HG02588 (cell line): ENCODE measurements around the gene TTC9C.
"Not testable (repeated sequence)": the region's sequence is repeated elsewhere in the genome, so short reads cannot be mapped to it uniquely, and the experiment has no call there.

Experiments used
- ATAC-seq: cut with Tn5 transposase; IDR thresholded peaks from one replicate; pipeline ENCODE4 v1.9.1; 2021; ENCODE audit warnings: mild to moderate bottlenecking, moderate library complexity; ENCODE audit not compliant: unreplicated experiment

The TTC9C gene

DNA sequence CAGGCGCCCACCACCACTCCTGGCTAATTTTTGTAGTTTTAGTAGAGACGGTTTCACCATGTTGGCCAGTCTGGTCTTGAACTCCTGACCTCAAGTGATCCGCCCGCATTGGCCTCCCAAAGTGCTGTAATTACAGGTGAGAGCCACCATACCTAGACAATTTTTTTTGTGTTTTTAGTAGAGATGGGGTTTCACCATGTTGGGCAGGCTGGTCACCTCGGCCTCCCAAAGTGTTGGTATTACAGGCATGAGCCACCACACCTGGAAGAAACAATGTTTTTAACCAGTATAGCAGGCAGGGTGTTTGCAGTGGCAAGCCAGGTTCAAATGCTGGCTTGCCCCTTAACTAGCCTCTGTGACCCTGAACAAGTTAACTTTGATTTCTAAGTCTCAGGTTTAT, 21.6 kb downstream of the TTC9C start:
- not testable (repeated sequence) for ATAC-seq

DNA sequence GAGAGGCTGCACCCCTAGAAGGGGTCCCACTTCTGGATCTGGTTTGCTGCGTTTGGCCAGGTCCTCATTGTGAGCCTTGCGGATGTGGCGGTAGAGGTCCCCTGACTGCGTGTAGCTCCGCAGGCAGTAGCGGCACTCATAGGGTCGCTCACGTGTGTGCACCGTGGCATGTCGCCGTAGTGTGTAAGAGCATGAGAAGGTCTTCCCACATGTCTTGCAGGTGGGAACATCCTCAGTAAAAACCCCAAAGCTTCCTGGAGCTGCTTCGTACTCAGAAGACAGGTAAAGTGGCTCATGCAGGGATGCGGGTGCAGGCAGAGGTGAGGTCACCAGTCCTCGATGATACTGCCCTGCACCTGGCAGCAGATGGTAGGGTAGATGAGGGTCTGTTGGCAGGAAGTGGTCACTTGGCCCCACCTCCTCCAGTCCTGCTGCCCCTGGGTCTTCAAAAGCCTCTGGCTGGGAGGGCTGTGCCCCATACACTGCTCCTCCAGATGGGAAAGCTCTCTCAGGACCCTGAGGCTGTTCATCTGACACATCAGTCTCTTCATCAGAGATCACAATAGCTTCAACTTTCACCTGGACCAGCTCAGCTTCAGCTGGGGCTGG, 24.0 kb downstream of the TTC9C start:
- no peak for ATAC-seq

DNA sequence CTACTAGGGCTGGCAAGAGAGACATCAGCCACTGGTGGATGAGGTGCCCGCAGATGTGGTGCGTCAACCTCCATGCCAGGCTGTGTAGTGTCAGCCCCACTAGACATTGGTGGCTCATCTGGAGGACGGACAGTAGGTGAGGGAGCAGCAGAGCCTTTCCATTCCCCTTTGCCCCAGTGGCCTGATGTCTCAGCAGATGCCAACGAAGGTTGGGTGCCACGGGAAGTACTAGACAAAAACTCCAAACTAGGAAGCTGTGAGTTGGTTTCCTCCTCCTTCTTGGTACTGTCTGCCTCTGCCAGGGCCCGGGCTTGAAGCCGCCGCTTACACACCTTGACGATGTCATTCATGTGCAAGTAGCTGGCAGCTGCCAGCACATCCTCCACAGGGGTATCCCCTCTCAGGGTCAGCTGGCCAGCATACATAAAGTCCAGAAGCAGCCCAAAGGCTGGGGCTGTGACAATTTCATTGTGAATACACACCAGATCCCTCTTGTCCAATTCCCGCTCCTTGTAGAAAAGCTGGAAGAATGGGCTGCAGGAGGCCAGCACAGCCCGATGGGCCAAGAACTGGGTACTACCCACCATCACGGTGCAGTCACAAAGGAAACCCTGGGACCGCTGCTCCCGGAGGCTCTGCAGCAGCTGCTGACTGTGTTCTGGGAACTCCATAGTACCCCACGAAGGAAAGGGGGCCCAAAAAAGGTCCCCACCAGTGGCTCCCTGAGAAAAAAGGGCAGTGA, 24.9 kb downstream of the TTC9C start:
- ATAC-seq, result no peak

DNA sequence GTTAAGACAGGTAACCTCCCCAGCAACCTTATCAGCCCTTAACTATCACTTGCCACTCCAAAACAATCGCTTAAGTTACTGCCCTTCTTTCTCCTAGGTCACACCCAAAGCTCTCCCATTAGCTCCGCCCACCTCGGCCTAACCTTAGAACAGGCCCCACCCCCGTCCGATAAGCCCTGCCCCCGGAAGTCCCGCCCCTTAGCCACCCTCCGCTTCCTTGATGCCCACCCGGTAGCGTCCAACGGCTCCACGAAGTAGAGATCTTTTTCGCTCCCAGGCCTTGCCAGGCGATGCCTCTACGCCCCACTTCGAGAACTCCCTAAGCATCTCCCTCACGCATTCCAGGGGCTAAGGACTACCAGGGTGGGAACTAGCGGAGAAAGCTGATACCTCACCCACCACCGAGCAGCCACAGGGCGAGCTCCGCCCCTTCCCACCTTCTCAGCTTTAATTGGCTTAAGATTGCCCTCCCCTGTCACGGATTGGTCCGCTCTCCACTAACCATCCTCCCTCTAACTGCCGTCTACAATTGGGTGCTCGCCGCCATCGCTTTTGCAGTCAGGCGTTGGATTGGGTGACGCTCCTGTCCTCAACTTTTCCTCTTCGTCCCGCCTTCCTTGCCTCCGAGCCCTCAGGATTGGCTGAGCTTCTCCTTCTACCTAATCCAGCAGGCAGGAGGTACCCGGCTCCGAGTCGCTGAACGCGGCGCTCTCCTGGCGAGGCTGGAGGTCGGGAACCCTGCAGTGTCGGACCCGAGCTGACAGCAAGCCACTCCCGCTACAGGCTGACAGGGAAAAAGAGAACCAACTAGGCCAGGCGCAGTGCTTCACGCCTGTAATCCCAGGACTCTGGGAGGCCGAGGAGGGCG, 25.7 kb downstream of the TTC9C start, which contains the start of gene ZBTB3:
TSS of gene ZBTB3 (minus strand) at position 425 of the 868 bp plus-strand sequence. CDS start 496 bp downstream, outside the sequence.
- peak; percentile 89 for ATAC-seq

DNA sequence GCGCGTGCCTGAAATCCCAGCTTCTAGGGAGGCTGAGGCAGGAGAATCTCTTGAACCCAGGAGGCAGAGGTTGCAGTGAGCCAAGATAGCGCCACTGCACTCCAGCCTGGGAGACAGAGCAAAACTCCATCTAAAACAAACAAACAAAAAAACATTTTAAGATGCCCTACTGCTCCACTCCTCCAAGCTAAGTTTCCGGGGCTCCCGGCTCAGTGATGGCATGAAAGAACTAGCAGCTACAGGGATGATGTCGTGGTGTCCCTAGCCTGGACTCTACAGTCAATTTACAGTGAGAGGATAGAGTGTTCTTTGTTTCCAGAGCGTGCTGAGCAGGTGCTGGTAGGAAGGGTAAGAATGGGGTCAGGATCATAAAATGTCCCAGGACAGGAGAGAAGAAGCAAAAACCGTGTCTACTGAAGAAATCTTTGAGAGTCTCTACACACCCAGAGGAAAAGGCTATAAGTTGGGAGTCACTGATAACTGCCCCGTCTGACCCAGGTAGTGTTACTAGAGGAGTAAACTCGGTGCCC, 26.9 kb downstream of the TTC9C start:
- ATAC-seq, result no peak

DNA sequence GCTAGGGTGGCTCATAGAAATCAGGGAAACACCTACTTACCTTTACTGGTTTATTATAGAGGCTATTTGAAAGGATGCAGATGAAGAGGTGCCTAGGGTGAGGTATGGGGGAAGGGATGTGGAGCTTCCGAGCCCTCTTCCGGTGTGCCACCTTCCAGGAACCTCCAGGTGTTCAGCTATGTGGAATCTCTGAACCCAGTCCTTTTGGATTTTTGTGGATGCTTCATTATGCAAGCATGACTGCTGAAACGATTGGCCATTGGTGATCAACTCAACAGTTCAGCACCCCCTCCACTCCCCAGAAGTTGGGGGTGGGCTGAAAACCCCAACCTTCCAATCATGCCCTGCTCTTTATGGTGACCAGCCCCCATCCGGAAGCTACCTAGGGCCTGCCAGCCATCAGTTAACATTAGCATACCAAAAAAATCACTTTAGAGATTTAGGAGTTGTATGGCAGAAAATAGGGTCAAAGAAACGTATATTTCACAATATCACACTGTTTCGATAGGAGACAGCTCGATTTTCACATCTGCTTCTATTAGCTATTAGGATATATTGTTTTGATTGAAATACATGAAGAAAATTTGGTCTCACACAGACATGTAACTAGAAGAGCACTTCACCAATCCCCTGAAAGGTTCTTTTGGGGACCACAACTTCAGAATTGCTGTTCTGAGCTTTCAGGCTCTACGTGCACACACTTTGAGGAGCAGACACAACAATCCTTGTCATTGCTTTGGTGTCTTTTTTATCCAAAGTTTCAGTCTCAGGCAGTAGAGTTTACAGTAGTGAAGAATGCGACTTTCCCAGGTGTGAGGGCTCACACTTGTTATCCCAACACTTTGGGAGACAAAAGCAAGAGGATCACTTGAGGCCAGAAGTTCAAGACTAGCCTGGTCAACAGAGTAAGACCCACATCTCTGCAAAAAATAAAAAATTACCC, 29.8 kb downstream of the TTC9C start:
- ATAC-seq, result no peak

DNA sequence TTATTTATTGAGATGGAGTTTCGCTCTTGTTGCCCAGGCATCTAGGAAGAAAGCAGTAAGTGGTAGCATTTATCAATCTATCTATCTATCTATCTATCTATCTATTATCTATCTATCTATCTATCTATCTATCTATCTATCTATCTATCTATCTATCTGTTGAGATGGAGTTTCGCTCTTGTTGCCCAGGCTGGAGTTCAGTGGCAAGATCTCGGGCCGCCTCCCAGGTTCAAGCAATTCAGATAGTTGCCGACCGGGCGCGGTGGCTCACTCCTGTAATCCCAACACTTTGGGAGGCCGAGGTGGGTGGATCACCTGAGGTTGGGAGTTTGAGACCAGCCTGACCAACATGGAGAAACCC, 32.6 kb downstream of the TTC9C start:
- ATAC-seq, result not testable (repeated sequence)

DNA sequence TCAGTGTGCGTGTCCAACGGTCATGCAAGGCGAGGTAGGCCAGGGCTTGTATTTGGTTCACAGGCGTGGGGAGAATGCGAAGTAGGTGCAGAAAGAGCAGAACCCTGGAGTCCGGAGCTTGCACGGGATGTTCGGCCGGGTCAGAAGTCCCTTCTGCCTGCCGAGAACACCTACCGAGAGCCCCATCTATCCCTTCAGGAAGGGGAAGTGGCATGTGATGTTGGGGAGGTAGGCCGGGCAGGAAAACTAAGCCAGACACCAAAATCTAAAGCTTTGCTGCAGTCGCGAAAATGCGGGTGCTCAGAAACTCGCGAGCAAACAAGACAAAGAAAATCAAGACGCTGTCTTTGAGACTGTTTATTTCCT, 42.5 kb downstream of the TTC9C start:
- peak; percentile 6 for ATAC-seq

DNA sequence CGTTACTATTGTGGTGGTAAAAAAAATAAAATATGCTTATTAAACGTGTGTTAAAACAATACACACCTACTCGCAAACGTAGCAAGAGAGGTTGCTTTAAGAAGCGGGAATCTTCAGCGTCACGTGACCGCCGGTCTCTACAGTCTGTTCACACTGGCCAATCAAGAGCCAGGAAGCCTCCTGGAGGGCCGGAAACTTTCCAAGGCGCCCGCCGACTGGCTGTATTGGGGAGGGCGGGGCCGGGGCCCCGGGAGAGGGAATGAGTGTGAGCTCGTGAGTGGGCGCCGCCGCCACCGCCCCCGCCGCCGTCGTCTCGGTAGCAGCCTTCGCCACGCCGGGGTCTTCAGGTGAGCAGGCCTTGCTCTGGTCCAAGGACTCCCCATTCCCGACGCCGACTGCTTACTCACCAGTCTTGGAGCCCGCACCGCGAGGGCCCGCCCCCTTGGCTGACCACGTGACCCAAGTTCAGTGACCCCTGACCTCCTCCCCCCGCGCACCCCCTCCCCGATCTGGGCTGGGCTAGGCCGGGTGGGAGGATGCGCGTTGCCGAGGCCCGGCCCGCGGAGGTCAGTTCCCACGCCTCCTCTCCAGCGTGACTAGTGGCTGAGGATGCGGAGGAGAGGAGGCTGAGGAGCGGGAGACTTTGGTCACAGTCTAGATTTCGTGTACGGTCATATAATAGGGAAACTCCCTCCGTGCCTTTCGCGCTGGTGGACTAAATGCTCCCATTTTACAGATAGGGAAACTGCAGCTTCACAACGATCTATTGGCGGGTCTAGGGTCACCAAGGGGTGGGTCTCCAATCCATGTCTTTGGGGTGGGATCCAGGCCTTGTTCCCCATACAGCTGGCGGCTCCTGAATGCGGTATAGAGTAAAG, 43.1 kb downstream of the TTC9C start, which contains the start of gene TAF6L:
TSS of gene TAF6L (plus strand) at position 253 of the 878 bp plus-strand sequence. CDS start 4,388 bp downstream, outside the sequence.
- ATAC-seq, result peak; percentile 82

DNA sequence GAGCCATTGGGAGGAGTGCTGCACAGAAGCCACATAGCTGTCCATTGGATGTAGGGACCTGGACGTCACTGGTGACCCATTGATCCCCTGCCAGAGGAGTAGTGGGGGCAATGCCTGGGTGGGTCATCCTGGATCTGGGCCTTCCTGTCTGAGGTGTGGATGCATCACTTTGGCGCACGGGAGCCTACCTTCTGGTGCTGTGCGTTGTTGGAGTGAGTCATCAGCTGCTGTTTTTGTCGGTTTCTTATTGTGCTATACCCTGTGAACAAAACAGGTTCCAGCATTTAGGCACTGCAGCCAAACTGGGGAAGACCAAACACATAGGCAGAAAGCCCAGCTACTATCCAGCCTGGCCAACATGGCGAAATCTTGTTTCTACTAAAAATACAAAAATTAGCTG, 46.1 kb downstream of the TTC9C start:
- no peak for ATAC-seq

DNA sequence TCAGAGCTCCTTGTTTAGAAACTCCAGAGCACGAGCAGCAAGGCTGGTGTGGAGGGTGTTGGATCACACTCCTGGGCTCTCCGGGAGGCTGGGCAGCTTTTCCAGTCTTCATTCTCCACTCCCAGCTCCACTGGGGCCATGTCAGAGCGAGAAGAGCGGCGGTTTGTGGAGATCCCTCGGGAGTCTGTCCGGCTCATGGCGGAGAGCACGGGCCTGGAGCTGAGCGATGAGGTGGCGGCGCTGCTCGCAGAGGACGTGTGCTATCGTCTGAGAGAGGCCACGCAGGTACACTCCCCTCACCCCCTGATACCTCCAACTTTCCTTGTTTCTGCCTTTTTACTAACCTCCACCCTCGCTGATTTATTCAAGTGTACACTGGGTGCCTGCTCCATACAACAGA, 47.4 kb downstream of the TTC9C start:
- no peak for ATAC-seq

DNA sequence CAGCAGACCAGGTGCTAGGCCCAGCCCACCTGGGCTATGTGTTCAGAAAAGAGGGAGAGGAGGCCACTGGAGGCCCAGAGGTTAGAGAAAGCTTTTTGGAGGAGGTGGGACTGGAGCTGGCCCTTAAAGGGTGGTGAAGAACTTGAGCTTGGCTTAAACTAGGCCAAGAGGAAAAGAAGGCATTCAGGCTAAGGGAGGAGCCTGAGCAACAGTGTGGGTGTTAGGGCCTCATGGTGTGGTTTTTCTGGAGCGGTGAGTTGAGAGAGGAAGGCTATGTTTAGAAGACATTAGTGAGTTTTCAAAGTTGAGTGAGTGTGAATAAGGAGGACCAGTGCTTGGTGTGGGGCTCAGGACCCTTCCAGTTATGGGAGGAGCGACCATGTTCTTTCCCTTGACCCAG, 49.1 kb downstream of the TTC9C start:
- no peak for ATAC-seq

DNA sequence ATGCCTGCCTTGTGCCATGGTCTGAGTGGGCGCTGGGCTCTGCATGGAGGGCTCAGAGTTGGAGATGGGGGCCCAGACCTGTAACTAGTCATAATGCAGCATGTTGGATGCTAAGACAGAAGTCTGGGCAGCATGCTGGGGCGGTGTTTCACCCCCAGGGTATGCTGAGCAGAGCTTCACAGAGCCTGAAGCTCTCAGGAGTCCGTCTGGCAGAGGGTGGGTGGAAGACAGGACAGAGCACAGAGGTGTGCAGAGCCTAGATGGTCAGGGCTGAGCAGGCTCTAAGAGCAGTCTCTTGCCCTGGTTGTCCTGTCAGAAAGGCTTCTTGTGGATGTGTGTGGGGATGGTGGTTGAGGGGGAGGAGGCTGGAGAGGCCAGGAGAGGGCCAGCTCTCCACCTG, 50.2 kb downstream of the TTC9C start:
- ATAC-seq, result no peak

DNA sequence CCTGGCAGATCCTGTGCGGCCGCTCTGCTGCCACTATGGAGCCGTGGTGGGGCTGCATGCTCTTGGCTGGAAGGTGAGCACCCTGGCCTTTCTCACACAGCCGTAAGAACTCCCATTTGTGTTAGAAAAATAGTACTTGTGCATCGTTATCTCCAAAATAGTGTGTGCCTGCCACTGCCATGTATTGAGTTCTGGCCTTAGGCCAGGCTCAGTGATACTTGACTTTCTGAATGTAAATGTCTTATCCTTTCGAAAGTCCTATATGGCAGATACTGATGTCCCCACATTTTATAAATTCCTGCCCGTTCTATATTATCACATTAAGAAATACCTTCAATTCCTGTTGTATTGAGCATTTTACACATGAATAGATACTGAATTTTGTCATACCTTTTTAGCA, 54.5 kb downstream of the TTC9C start:
- no peak for ATAC-seq

DNA sequence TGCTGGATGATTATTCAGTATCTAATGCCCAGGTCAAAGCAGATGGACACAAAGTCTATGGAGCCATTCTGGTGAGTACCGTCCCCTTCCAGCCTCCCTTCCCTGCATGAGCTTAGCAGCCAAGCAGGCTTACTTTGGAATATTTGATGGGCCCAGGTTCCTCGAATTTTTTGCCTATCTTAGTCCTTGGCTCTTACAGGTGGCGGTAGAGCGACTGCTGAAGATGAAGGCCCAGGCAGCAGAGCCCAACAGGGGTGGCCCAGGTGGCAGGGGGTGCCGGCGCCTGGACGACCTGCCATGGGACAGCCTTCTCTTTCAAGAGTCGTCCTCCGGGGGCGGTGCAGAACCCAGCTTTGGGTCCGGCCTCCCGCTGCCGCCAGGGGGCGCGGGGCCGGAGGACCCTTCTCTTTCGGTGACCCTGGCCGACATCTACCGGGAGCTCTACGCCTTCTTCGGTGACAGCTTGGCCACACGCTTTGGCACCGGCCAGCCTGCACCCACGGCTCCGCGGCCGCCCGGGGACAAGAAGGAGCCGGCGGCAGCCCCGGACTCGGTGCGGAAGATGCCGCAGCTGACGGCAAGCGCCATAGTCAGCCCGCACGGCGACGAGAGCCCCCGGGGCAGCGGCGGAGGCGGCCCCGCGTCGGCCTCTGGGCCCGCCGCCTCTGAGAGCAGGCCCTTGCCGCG, 58.2 kb downstream of the TTC9C start:
- peak; percentile 60 for ATAC-seq

DNA sequence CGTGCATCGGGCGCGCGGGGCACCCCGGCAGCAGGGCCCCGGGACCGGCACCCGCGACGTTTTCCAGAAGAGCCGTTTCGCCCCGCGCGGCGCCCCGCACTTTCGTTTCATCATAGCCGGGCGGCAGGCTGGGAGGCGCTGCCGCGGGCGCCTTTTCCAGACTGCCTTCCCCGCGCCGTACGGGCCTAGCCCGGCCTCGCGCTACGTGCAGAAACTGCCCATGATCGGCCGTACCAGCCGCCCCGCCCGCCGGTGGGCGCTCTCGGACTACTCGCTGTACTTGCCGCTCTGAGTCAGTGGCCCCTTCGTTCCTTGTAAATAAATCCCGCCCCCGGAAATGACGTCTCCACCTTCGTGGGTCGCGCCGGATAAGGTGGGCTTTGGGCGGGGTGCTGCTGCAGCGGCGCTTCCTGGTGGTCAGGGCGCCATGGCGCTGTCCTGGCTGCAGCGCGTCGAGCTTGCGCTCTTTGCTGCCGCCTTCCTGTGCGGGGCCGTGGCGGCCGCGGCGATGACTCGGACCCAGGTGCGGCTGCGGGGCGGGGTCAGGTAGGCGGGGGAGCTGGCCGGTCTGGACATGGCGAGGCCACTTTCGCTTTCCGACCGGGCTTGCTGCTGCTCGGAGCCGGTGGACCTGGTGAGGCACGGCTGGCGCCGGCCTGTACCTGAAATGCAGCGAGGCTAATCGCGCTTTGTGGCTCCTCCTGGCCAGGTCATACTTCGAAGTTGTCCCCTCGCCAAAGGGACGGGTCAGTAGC, 58.9 kb downstream of the TTC9C start, which contains the start of gene TMEM179B:
TSS of gene TMEM179B (plus strand) at position 398 of the 755 bp plus-strand sequence. CDS start at position 428, 30 bp downstream.
- ATAC-seq, result peak; percentile 57
